LNCaP clone FGC (cell line): ENCODE data around the gene CSRP1.
A peak's percentile ranks its signal among the peaks of the same experiment; 100 is the strongest.

ENCODE experiments used
- DNase-seq: peaks from one replicate; pipeline ENCODE4 v3.0.0-alpha.2; 2011; ENCODE audit warnings: low read depth
- H3K4me3 ChIP-seq: 2 replicates; pipeline ENCODE4 v1.5.1; 2011; ENCODE audit warnings: mild to moderate bottlenecking, low read depth, low read length, control low read depth
- TF ChIP-seq, protein P1 (sequence below): IDR thresholded peaks from 2 replicates; pipeline ENCODE4 v1.5.1; 2012; ENCODE audit warnings: mild to moderate bottlenecking; ENCODE audit not compliant: control insufficient read depth, insufficient read depth; ENCODE audit errors: extremely low read depth

The CSRP1 gene

DNA sequence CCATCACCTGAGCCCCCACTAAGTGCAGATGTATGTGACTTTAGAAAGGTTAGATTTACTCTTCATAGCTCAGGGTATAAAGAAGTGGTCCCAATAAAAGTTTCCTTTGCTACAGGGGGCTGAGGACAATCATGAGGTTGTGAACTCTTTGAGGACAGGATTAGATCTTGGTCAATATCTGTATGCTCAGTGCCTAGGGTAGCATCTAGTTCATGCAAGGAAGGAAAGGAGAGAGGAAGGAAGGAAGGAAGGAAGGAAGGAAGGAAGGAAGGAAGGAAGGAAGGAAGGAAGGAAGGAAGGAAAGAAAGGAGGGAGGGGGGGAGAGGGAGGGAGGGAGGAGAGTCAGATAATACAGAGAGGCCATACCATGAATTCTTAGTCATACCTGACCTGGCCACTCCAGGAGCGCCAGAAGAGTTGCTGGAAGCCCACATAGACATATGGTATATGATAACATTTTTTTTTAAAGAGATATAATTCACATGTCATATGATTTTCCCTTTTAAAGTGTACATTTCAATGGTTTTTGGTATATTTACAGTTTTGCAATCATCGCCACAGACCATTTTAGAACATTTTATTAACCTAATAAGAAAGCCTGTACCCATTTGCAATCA, 9.7 kb upstream of the CSRP1 start:
- TF ChIP-seq, protein P1, sequence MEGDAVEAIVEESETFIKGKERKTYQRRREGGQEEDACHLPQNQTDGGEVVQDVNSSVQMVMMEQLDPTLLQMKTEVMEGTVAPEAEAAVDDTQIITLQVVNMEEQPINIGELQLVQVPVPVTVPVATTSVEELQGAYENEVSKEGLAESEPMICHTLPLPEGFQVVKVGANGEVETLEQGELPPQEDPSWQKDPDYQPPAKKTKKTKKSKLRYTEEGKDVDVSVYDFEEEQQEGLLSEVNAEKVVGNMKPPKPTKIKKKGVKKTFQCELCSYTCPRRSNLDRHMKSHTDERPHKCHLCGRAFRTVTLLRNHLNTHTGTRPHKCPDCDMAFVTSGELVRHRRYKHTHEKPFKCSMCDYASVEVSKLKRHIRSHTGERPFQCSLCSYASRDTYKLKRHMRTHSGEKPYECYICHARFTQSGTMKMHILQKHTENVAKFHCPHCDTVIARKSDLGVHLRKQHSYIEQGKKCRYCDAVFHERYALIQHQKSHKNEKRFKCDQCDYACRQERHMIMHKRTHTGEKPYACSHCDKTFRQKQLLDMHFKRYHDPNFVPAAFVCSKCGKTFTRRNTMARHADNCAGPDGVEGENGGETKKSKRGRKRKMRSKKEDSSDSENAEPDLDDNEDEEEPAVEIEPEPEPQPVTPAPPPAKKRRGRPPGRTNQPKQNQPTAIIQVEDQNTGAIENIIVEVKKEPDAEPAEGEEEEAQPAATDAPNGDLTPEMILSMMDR = no peak
- no peak for DNase-seq
- no peak overlapping the region for H3K4me3 ChIP-seq

DNA sequence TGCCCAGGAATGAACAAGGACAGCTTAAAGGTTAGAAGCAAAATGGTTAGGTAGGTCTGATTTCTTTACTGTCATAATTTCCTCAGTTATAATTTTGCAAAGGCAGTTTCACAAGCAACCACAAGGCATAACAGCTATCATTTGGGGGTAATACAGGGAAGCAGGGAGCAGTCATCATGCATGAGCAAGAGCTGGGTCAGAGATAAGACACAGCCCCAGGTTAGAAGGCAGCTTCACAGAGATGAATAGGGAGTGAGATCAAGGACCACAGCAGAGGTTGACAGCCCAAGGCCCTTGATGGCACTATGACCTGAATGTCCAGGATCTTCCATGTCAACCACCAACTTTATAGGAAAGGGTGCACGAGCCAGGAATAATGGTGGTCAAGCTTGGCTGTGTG, 9.0 kb upstream of the CSRP1 start:
- TF ChIP-seq, protein P1 = no peak
- DNase-seq = no peak
- no peak overlapping the region for H3K4me3 ChIP-seq

DNA sequence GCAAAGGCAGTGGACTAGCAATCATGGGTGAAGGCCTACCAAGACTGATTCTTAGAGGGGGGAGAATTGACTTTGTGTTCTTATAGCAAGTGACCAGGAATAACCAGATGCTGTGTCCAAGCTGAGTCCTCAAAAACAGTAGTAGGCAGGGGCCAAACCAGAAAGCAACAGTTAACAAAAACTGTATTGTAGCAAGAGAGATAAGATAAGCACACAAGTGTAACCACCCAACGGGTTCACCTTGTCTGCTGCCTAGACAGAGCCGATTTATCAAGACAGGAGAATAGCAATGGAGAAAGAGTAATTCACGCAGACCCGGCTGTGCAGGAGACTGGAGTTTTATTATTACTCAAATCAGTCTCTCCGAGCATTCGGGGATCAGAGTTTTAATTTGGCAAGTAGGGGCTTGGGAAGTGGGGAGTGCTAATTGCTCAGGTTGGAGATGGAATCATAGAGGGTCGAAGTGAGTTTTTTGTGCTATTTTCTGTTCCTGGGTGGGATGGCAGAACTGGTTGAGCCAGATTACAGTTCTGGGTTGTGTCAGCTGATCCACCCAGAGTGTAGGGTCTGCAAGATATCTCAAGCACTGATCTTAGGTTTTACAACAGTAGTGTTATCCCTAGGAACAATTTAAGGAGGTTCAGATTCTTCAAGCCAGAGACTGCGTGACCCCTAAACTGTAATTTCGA, 8.3 kb upstream of the CSRP1 start:
- TF ChIP-seq, protein P1 = no peak
- H3K4me3 ChIP-seq = no peak overlapping the region
- no peak for DNase-seq

DNA sequence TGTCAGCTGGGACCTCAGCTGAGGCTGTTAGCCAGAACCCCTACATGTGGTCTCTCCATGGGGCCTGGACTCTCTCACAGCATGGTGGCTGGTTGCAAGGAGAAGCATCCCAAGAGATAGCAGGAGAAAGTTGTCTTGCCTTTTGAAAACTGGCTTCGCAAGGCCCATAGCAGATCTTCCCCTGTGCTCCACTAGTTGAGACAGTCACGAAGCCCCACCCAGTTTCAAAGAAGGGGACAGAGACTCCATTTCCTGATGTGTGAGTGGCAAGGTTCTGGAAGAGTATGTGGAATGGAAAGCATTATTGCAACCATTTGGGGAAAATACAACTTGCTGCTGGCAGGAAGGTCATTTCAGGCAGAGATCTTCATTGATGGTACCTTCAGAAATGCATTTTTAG, 7.5 kb upstream of the CSRP1 start:
- H3K4me3 ChIP-seq = no peak overlapping the region
- TF ChIP-seq, protein P1 = no peak
- no peak for DNase-seq

DNA sequence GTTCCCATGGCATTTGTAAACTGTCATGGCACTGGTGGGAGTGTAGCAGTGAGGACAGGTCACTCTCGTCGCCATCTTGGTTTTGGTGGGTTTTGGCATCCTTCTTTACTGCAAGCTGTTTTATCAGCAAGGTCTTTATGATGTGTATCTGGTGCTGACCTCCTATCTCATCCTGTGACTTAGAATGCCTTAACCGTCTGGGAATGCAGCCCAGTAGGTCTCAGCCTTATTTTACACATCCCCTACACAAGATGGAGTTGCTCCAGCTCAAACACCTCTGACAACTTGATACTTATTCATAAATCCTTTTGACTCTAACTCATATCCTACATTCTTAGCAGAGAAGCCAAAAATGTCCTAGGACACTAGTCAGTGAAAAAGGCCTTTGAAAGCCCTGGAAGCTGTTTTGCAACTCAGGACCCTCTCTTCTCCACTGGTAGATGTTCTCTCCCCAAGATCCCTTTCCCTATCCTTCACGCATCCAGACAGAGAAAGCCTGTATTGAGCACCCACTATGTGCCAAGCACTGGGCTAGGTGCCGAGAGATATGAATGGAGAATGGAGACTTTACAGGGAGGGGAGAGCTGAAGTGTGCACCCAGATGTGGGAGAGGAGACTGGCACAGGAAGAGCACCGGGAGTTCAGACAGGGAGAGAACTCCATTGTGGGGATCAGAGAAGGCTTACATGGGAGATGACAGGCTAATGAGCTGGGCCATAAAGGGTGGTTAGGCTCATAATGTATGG, 6.7 kb upstream of the CSRP1 start:
- H3K4me3 ChIP-seq = no peak overlapping the region
- TF ChIP-seq, protein P1 = no peak
- no peak for DNase-seq

DNA sequence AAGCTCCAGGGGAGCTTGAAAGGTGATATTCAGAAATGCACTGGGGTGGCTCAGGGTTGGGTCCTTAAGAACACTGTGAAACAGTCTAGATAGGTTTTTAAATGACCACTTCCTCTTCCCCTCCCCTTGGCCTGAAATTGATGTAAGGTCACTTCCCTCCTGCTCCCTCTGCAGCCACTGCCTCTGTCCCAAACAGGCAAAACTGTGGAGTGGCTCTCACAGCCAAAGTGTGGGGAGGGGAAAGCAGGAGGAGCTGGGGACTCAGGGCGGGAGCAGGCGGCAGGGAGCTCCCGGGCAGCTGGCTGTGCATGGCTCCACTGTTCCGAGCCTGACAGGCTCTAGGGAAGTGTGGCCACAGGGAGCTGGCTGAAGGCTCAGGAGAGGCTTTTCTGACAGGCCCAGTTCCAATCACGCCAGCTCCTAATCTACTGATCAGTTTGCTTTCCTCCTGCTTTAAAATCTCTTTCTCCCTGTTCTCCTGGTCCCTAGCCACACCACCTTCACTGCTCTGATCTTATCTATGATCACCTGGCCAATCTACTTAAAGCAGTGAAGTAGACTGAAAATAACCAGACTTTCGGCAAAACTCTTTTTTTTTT, 5.1 kb upstream of the CSRP1 start:
- peak; percentile 94 for DNase-seq
- TF ChIP-seq, protein P1 = no peak
- peak overlapping the region; percentile 34 for H3K4me3 ChIP-seq
